CMK (cell line): ENCODE results near the gene IRX4.

Experiments used
- DNase-seq: peaks from one replicate; pipeline ENCODE4 v3.0.0-alpha.2; 2010; ENCODE audit warnings: low read depth

Gene IRX4

GRCh38 chr5:1913578-1913977 lies 30.9 kb upstream of the IRX4 start:
- DNase-seq = no peak

- DNase-seq = no peak
Measured at GRCh38 chr5:1912951-1913565, 30.3 kb upstream of the IRX4 start.

- no peak for DNase-seq
Measured at GRCh38 chr5:1911773-1912235, 29.1 kb upstream of the IRX4 start.

- no peak for DNase-seq
Measured at GRCh38 chr5:1910861-1911772, 28.4 kb upstream of the IRX4 start.

GRCh38 chr5:1910081-1910760 lies 27.5 kb upstream of the IRX4 start:
- DNase-seq = no peak

- no peak for DNase-seq
Measured at GRCh38 chr5:1909346-1909985, 26.7 kb upstream of the IRX4 start.

GRCh38 chr5:1908931-1909330 lies 26.2 kb upstream of the IRX4 start:
- no peak for DNase-seq

GRCh38 chr5:1907616-1908015 lies 24.9 kb upstream of the IRX4 start:
- no peak for DNase-seq

- DNase-seq = no peak
Measured at GRCh38 chr5:1905108-1905507, 22.4 kb upstream of the IRX4 start.

GRCh38 chr5:1901983-1902382 lies 19.3 kb upstream of the IRX4 start:
- DNase-seq = no peak

GRCh38 chr5:1901061-1901460 lies 18.3 kb upstream of the IRX4 start:
- DNase-seq = no peak

- DNase-seq = no peak
Measured at GRCh38 chr5:1899201-1899600, 16.5 kb upstream of the IRX4 start.

GRCh38 chr5:1897816-1898450 lies 15.2 kb upstream of the IRX4 start:
- no peak for DNase-seq

GRCh38 chr5:1897386-1897785 lies 14.7 kb upstream of the IRX4 start:
- DNase-seq = no peak

- no peak for DNase-seq
Measured at GRCh38 chr5:1896602-1897376, 14.1 kb upstream of the IRX4 start.

- no peak for DNase-seq
Measured at GRCh38 chr5:1895739-1896420, 13.2 kb upstream of the IRX4 start.

- no peak for DNase-seq
Measured at GRCh38 chr5:1894243-1894642, 11.5 kb upstream of the IRX4 start.

GRCh38 chr5:1893754-1894153 lies 11.0 kb upstream of the IRX4 start:
- DNase-seq = no peak

- DNase-seq = no peak
Measured at GRCh38 chr5:1892685-1893445, 10.1 kb upstream of the IRX4 start.

GRCh38 chr5:1892211-1892610 lies 9.5 kb upstream of the IRX4 start:
- no peak for DNase-seq
